Stimulated activated CD8-positive, alpha-beta memory T cell treated with anti-CD3 and anti-CD28 coated beads, Interleukin-4, amount 100 ng/mL, for 48 hours (primary cell): ENCODE measurements around the gene DCAF8.

Source experiments
- DNase-seq: peaks from one replicate; pipeline ENCODE4 v3.0.0-alpha.2; 2020

Gene DCAF8

GRCh38 chr1:160200786-160201185 lies 61.6 kb downstream of the DCAF8 start:
- DNase-seq, result no peak

DNA sequence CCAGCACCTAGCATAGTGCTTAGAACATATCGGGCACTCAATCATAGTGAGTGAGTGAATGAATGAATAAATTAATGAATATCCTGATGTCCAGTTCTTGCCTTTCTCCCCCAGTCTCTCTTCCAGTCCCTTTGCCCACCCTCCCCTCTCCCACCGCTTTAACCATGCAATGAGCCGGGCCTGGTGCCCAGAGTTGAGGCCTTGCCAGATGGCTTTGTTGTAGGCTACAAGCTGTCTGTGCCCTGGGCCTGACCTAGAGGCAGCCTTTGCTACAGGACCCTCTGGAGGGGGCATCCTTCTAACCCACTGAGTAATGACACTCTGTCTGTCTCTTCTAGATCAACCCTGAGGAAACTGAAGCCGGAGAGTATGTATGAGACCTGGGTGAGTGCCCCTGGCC lies 65.1 kb downstream of the DCAF8 start:
- DNase-seq, result no peak

GRCh38 chr1:160196143-160196542 lies 66.2 kb downstream of the DCAF8 start:
- no peak for DNase-seq

DNA sequence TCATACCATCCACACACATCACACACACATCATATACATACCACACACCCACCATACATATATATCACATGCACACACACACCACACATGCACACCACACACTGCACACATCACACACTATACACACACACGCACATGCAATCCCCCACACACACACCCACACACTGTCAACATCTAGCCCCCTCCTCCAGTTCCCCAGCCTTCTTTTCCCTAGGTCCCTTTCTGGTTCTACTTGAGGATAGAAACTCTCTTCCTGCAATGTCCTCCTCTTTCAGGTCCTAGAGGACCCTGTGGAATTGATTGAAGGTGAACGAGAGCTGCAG lies 67.7 kb downstream of the DCAF8 start:
- DNase-seq, result no peak

DNA sequence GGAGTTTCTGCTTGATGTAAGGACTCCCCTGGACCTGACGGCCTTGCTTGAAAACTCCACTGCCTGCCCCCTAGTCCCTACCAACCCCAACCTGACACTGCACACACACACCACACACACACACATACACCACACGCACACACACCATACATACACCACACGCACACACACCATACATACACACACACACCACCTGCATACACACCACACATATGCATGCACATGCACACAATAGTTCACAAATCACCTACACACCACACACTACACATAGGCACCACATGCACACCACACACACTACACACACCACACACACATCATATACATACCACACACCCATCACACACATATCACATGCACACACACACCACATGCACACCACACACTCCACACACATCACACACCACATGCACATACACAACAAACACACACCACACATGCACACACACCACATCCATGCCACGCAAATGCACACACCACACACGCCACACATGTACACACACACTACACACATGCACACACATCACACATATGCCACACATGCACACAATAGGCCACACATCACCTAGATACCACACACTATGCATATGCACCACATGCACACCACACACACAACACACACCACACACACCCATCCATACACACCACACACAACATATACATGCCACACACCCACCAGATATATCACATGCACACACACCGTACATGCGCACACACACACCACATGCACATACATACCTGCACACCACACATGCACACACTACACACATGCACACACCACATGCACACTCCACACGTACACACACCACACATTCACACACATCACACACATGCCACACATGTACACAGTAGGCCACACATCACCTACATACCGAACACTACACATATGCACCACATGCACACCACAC lies 68.3 kb downstream of the DCAF8 start:
- no peak for DNase-seq

DNA sequence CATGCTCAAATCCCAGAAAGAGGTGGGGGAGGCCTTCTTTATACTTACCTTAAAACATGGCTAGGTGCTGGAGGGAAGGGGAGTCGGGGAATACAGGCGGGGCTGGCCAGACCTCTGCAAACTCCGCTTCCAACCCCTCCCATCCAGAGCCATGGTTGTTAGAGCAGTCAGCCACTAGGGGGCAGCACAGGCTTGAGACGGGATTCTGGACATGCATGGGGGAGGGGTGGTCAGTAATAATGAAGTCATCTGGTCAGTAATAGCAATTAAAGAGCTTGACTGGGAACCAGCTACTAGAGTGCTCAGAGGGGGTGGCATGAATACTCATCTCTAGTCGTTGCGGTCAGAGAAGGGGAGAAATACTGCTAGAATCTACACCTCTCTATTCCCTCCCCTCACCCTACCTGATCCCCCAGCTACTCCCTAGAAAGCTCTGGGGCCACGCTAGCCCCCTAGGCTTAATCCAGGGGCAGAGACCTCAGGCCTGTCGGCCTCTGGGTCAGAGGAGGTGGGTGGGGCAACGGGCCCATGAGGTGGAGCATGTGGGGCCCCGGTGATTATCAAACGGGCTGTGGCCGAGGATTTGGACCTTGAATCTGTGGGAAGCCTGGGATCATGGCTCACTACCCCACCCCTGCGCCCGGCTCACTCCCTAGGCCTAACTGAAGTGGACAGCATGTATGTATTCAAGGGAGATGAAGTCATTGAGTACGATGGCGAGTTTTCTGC lies 69.1 kb downstream of the DCAF8 start:
- DNase-seq, result peak; percentile 94

GRCh38 chr1:160192234-160192633 lies 70.1 kb downstream of the DCAF8 start:
- no peak for DNase-seq

- no peak for DNase-seq
Measured at GRCh38 chr1:160191756-160192155, 70.6 kb downstream of the DCAF8 start.

DNA sequence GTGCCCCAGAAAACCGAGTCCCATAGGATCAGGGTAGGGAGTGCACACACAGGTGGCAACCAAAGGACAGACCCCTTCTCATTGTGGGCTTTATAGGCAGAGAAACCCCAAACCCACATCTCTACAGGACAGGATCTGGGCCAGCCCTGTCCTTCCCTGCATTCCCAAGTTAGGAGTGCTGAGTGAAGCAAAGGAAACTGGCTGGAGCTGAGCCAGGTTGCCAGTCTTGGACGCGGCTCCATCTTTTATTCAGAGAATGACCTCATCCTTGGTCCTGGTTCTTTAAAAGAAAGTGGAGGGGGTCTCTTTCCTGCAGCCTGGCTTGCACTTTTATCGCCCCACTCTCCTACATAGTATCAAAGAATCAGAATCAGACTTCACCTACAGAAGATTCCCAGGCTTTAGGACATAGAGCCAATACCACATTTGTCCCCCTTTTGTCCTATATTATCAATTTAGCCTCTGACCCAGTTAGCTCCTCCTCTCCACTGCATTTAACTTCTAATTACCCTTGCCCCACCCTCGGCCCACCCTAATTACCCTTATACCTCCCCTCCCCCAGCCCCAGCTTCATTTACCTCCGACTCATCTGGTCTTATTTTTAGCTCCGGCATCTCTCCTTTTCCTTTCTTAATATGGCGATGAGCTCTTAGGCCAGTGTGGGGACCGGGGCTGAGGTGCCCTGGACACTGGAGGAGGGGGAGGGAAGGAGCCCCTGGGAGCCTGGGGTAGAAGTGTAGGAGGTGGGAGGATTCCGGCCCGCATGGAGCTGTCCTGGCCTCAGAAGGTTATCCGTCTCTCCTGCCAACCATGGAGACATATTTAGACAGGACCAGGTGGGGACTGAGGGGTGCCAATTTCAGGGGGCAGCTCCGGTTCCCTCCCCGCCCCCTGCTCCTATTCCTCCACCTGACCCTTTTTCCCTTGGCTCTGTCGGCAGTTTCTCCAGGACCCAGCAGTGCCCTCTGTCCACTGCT lies 72.4 kb downstream of the DCAF8 start, which contains the start of gene CASQ1:
CASQ1 (plus strand) TSS at position 927 of the 977 bp plus-strand sequence. CDS start 177 bp downstream, outside the sequence.
- DNase-seq, result no peak

- no peak for DNase-seq
Measured at GRCh38 chr1:160188341-160188740, 74.0 kb downstream of the DCAF8 start.

DNA sequence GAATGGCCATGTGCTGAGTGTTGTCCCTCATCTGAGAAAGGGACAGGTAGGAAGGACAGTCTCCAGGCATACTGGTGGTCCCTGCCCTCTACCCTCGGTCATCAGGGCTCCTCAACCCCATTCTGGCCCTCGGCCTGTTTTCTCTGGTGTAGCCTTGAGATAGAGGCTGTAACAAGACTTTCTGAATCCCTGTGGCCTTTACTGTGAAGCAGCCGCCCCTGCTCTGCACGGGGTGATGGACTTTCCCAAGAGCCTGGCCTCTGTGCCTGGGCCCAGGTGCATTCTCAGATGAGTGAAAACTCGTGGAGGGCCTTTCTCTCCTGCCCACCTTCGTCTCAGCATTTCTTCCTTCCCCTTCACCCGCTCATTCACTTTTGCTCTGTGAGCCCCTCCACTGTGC lies 74.9 kb downstream of the DCAF8 start:
- DNase-seq, result no peak

DNA sequence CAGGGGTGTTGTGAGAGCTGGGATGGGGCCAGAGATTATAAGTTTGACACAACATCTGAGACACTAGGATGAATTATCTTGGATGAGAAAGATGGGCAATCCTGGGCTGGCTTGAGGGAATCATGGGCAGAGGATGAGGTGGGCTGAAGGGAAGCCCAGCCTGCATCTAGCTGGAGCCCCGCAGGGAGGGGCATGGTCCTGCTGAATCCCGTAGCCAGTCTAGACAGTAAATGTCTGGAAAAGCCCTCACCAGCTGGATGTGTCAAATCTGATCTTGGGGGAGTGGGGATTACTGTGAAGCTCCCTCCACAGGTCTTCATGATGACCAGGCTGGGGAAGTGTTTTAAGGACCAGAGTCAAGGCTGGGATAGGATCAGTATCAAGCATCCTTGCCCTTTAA lies 75.6 kb downstream of the DCAF8 start:
- no peak for DNase-seq

- no peak for DNase-seq
Measured at GRCh38 chr1:160186246-160186645, 76.1 kb downstream of the DCAF8 start.

GRCh38 chr1:160179336-160179735 lies 83.0 kb downstream of the DCAF8 start:
- DNase-seq, result no peak

DNA sequence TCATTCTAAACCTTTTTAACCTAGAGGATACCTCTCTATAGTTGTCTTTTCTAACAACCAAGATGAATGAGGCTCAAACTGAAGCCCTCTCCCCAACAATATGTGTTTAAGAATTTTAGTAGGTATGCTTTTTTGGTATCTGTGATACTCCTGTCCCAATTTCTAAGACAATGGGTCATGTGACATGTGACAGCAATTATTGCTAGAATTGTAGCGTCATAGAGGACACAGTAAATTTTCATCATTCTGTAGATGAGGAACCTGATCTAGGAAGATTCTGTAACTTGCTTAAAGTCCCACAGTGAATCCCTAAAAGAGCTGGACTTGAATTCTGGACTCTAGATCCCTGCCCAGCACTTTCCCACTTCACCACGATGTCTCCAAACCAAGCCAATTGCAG lies 83.6 kb downstream of the DCAF8 start:
- no peak for DNase-seq

GRCh38 chr1:160177667-160178066 lies 84.7 kb downstream of the DCAF8 start:
- no peak for DNase-seq

GRCh38 chr1:160177231-160177630 lies 85.1 kb downstream of the DCAF8 start:
- DNase-seq, result no peak

DNA sequence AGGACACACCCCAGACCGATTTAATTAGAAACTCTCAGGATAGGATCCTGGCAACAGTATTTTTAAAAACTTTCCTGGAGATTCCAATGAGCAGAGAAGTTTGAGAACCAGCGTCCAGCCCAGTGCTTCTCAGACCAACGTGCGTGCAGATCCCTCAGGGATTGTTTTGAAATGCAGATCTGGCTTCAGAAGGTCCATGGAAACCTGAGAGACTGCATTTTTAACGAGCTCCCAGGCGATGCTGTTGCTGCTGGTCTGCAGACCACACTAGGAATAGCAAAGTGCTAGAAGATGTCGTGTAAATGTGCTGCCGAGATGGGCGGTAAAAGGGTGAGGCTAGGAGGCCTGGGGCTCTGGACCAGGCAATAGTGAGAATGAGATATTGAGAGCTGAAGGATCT lies 90.4 kb downstream of the DCAF8 start:
- no peak for DNase-seq

- DNase-seq, result no peak
Measured at GRCh38 chr1:160171354-160171753, 91.0 kb downstream of the DCAF8 start.

GRCh38 chr1:160169553-160170399 lies 92.6 kb downstream of the DCAF8 start:
- peak; percentile 43 for DNase-seq

- no peak for DNase-seq
Measured at GRCh38 chr1:160168609-160169369, 93.6 kb downstream of the DCAF8 start.
